Measurements from ENCODE around the gene OR6B2.

OR6B2 gene

DNA sequence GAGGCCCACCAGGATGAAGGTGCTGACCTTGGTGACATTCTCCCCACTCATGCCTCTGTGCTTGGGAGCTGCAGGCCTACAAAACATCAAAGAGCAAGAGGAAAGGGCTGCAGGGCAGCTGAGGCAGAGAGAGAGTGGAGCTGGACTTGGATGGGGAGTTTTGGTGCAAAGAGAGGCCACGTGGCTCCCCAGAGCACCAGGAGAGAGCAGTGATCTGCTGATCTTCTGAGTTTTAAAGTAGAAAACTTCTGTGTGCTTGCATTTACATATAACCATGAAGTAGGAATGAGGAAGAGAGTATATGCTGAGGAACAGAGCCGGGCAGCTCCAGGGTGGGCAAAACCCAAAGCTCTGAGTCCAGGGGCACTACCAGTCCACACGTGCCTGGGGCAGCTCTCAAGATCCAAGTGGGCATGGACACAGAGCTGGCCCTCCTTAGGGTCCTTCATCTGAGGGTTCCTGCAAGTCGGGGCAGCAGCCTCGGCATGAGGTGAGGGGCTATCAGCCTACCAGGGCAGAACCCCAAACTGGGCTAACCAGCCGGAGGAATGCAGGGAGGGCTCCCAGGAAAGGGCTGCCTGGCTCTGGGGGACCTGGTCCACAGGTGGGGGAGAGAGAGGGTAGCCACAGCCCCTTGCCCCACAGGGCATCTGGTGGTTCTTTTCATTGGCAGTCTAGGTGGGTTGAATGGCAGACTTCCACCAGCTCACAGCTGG, at the start of gene OR6B2:
TSS of gene OR6B2 (minus strand) at position 51 of the 716 bp plus-strand sequence. CDS start at position 51, 0 bp downstream.
- Histone ChIP-seq H3K9ac (ENCODE audit: low read depth, low read length) (no peak within 1 kb of the TSS), H3K4me3 (ENCODE audit: low read depth, low read length) (no peak within 1 kb of the TSS), H3K36me3 (ENCODE audit: control insufficient read depth, insufficient read depth, low read length) (no peaks in the 10 kb centered on the region), H3K27me3 (ENCODE audit: control insufficient read depth, insufficient read depth, low read length) (no peaks in the 10 kb centered on the region; the same call in 1 of the 2 replicates), H3K9me3 (ENCODE audit: control insufficient read depth, insufficient read depth, low read length) (no peaks in the 10 kb centered on the region), H3K4me1 (ENCODE audit: control insufficient read depth, insufficient read depth, low read length) (no peaks in the 10 kb centered on the region), H3K27ac (ENCODE audit: low read depth, low read length) (no peak within 1 kb of the TSS)

DNA sequence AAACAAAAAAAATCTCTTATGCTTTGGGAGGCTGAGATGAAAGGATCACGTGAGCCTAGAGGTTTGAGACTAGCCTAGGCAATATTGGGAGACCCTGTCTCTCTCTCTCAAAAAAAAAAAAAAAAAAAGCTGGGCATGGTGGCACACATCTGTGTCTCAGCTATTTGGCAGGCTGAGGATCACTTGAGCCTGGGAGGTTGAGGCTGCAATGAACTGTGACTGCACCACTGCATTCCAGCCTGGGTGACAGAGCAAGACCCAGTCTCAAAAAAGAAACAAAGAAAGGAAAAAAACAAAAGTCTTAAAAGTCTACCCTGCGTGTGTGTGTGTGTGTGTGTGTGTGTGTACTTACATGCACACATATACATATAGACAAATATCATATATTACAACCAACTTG, 48.4 kb upstream of the OR6B2 start:
- no peak overlapping the region for H3K4me3 ChIP-seq (ENCODE audit: low read depth, low read length)
- no peaks in the 10 kb centered on the region for H3K27me3 ChIP-seq (ENCODE audit: control insufficient read depth, insufficient read depth, low read length)
- H3K36me3 ChIP-seq (ENCODE audit: control insufficient read depth, insufficient read depth, low read length) = no peaks in the 10 kb centered on the region
- no peak overlapping the region for H3K27ac ChIP-seq (ENCODE audit: low read depth, low read length)
- no peaks in the 10 kb centered on the region for H3K4me1 ChIP-seq (ENCODE audit: control insufficient read depth, insufficient read depth, low read length)
- H3K9ac ChIP-seq (ENCODE audit: low read depth, low read length) = no peak overlapping the region
- H3K9me3 ChIP-seq (ENCODE audit: control insufficient read depth, insufficient read depth, low read length) = peaks cover 20% of the 10 kb centered on the region

GRCh38 chr2:240077442-240077841, 47.2 kb upstream of the OR6B2 start:
- no peak overlapping the region for H3K9ac ChIP-seq (ENCODE audit: low read depth, low read length)
- H3K4me1 ChIP-seq (ENCODE audit: control insufficient read depth, insufficient read depth, low read length) = no peaks in the 10 kb centered on the region
- H3K36me3 ChIP-seq (ENCODE audit: control insufficient read depth, insufficient read depth, low read length) = no peaks in the 10 kb centered on the region
- no peak overlapping the region for H3K4me3 ChIP-seq (ENCODE audit: low read depth, low read length)
- H3K9me3 ChIP-seq (ENCODE audit: control insufficient read depth, insufficient read depth, low read length) = peaks cover 22% of the 10 kb centered on the region
- no peak overlapping the region for H3K27ac ChIP-seq (ENCODE audit: low read depth, low read length)
- no peaks in the 10 kb centered on the region for H3K27me3 ChIP-seq (ENCODE audit: control insufficient read depth, insufficient read depth, low read length)

DNA sequence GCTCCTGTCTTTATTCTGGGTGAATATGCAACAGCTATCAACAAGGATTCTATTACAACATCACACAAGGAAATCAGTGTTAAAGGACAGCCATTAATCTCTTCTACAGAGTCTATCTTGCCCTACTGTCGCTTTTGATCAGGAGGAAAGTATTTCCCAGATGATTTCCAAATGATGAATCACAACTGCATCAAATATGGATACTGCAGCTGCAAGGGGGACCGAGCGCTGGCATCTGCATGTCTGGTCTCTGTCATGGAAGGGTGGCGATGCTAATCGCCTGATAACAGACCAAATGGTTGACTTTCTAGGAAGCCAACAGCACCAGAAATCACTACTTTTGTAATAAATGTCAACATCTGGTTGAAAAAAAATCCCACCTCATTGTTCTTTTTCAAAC, 44.3 kb upstream of the OR6B2 start:
- Histone ChIP-seq H3K4me1 (ENCODE audit: control insufficient read depth, insufficient read depth, low read length) (no peaks in the 10 kb centered on the region), H3K4me3 (ENCODE audit: low read depth, low read length) (no peak overlapping the region), H3K27me3 (ENCODE audit: control insufficient read depth, insufficient read depth, low read length) (no peaks in the 10 kb centered on the region), H3K27ac (ENCODE audit: low read depth, low read length) (no peak overlapping the region), H3K9ac (ENCODE audit: low read depth, low read length) (no peak overlapping the region), H3K9me3 (ENCODE audit: control insufficient read depth, insufficient read depth, low read length) (peaks cover 22% of the 10 kb centered on the region), H3K36me3 (ENCODE audit: control insufficient read depth, insufficient read depth, low read length) (no peaks in the 10 kb centered on the region)

- Histone ChIP-seq H3K4me3 (ENCODE audit: low read depth, low read length) (no peak overlapping the region), H3K9me3 (ENCODE audit: control insufficient read depth, insufficient read depth, low read length) (peaks cover 7% of the 10 kb centered on the region; the same call in 1 of the 2 replicates), H3K27me3 (ENCODE audit: control insufficient read depth, insufficient read depth, low read length) (no peaks in the 10 kb centered on the region), H3K4me1 (ENCODE audit: control insufficient read depth, insufficient read depth, low read length) (peaks cover 17% of the 10 kb centered on the region), H3K27ac (ENCODE audit: low read depth, low read length) (no peak overlapping the region), H3K36me3 (ENCODE audit: control insufficient read depth, insufficient read depth, low read length) (no peaks in the 10 kb centered on the region), H3K9ac (ENCODE audit: low read depth, low read length) (no peak overlapping the region)
These were observed 40.7 kb upstream of the OR6B2 start for GRCh38 chr2:240070907-240071306.

DNA sequence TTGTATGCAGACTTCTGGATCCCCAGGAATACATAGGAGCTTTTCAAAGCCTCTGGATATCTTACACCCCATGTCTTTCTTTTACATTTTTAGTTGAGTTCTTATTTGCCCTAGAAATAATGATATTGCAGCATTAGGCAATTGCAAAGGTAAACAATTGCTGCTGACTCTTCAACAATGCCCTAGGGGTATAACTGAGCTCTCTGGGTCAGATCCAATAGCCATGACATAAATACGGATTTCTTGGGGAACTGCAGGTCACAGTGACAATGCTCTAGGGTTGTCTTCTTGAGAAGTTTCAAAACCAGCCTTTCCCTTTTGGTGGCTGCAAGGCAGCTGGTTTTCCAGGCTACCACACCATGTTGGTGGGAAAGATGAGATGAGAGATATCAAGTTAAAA, 39.6 kb upstream of the OR6B2 start:
- H3K9ac ChIP-seq (ENCODE audit: low read depth, low read length) = no peak overlapping the region
- H3K27me3 ChIP-seq (ENCODE audit: control insufficient read depth, insufficient read depth, low read length) = no peaks in the 10 kb centered on the region
- H3K4me3 ChIP-seq (ENCODE audit: low read depth, low read length) = no peak overlapping the region
- H3K9me3 ChIP-seq (ENCODE audit: control insufficient read depth, insufficient read depth, low read length) = peaks cover 7% of the 10 kb centered on the region; the same call in 1 of the 2 replicates
- no peak overlapping the region for H3K27ac ChIP-seq (ENCODE audit: low read depth, low read length)
- no peaks in the 10 kb centered on the region for H3K36me3 ChIP-seq (ENCODE audit: control insufficient read depth, insufficient read depth, low read length)
- peaks cover 27% of the 10 kb centered on the region for H3K4me1 ChIP-seq (ENCODE audit: control insufficient read depth, insufficient read depth, low read length)

DNA sequence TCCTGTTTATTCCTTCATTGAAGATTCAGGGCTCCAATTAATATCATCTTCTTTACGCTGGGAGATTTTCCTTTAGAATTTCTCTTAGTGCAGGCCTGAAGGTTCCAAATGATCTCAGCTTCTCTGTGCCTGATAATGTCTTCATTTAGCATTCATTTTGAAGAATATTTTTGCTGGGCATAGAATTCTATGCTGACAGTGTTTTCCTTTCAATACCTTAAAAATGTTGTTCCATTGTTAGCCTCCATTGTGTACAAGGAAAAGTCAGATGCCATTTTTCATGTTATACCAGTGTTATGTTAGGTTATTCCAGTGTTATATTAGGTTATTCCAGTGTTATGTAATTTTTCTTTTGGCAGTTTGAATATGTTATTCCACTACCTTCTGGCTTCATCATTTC, 38.0 kb upstream of the OR6B2 start:
- no peak overlapping the region for H3K4me3 ChIP-seq (ENCODE audit: low read depth, low read length)
- H3K4me1 ChIP-seq (ENCODE audit: control insufficient read depth, insufficient read depth, low read length) = peaks cover 30% of the 10 kb centered on the region
- H3K27me3 ChIP-seq (ENCODE audit: control insufficient read depth, insufficient read depth, low read length) = no peaks in the 10 kb centered on the region
- no peak overlapping the region for H3K9ac ChIP-seq (ENCODE audit: low read depth, low read length)
- no peaks in the 10 kb centered on the region for H3K36me3 ChIP-seq (ENCODE audit: control insufficient read depth, insufficient read depth, low read length)
- H3K9me3 ChIP-seq (ENCODE audit: control insufficient read depth, insufficient read depth, low read length) = peaks cover 4% of the 10 kb centered on the region; the same call in 1 of the 2 replicates
- H3K27ac ChIP-seq (ENCODE audit: low read depth, low read length) = no peak overlapping the region

DNA sequence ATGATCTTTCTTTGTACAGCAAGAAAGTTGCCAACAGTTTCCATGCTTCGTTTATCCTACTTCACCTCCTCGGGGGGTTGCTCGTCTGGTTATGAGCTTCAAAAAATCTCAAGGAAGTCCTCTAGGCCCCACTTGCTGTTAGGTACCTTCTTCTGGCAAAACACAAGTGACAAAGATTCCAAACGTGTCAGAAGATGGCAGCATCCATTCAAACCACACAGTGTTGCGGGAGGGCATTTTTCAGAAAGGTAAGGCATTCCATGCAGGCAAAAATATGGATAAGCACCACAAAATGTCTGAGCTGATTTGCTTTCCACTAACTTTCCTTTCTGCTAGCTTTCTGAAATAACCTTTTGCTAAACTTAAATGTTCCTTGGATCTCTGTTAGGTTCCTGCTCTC, 36.3 kb upstream of the OR6B2 start:
- Histone ChIP-seq H3K4me1 (ENCODE audit: control insufficient read depth, insufficient read depth, low read length) (peaks cover 30% of the 10 kb centered on the region), H3K4me3 (ENCODE audit: low read depth, low read length) (no peak overlapping the region), H3K9me3 (ENCODE audit: control insufficient read depth, insufficient read depth, low read length) (peaks cover 4% of the 10 kb centered on the region; the same call in 1 of the 2 replicates), H3K27me3 (ENCODE audit: control insufficient read depth, insufficient read depth, low read length) (no peaks in the 10 kb centered on the region), H3K27ac (ENCODE audit: low read depth, low read length) (no peak overlapping the region), H3K36me3 (ENCODE audit: control insufficient read depth, insufficient read depth, low read length) (no peaks in the 10 kb centered on the region), H3K9ac (ENCODE audit: low read depth, low read length) (no peak overlapping the region)

GRCh38 chr2:240064898-240065297, 34.7 kb upstream of the OR6B2 start:
- Histone ChIP-seq H3K9ac (ENCODE audit: low read depth, low read length) (no peak overlapping the region), H3K4me3 (ENCODE audit: low read depth, low read length) (no peak overlapping the region), H3K36me3 (ENCODE audit: control insufficient read depth, insufficient read depth, low read length) (no peaks in the 10 kb centered on the region), H3K4me1 (ENCODE audit: control insufficient read depth, insufficient read depth, low read length) (peaks cover 30% of the 10 kb centered on the region), H3K27ac (ENCODE audit: low read depth, low read length) (no peak overlapping the region), H3K27me3 (ENCODE audit: control insufficient read depth, insufficient read depth, low read length) (no peaks in the 10 kb centered on the region), H3K9me3 (ENCODE audit: control insufficient read depth, insufficient read depth, low read length) (peaks cover 4% of the 10 kb centered on the region; the same call in 1 of the 2 replicates)

- peaks cover 14% of the 10 kb centered on the region for H3K4me1 ChIP-seq (ENCODE audit: control insufficient read depth, insufficient read depth, low read length)
- H3K27me3 ChIP-seq (ENCODE audit: control insufficient read depth, insufficient read depth, low read length) = no peaks in the 10 kb centered on the region
- H3K4me3 ChIP-seq (ENCODE audit: low read depth, low read length) = no peak overlapping the region
These were observed 30.9 kb upstream of the OR6B2 start for GRCh38 chr2:240060977-240061591.

DNA sequence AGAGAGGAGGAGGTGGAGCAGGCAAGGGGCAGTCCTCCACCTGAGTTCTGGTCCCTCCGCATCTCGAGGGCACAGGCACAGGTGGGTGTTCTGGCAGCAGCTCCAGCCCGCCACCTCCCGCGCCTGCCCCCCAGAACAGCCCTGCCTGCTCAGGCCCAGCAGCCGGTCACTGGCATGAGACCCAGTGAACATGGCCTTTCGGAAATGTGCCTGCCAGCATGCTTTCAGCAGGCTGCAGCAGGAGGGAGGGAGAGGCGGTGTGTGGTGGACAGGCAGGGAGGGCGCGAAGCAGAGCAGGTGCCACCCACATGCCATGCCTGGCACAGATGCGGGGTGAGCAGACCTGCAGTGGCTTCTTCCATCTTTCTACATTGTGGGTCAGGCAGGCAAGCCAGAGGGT, 26.4 kb upstream of the OR6B2 start:
- Histone ChIP-seq H3K27ac (ENCODE audit: low read depth, low read length) (no peak overlapping the region), H3K27me3 (ENCODE audit: control insufficient read depth, insufficient read depth, low read length) (no peaks in the 10 kb centered on the region), H3K4me1 (ENCODE audit: control insufficient read depth, insufficient read depth, low read length) (no peaks in the 10 kb centered on the region), H3K9me3 (ENCODE audit: control insufficient read depth, insufficient read depth, low read length) (no peaks in the 10 kb centered on the region), H3K4me3 (ENCODE audit: low read depth, low read length) (no peak overlapping the region), H3K9ac (ENCODE audit: low read depth, low read length) (no peak overlapping the region), H3K36me3 (ENCODE audit: control insufficient read depth, insufficient read depth, low read length) (no peaks in the 10 kb centered on the region)

More at GRCh38 chr2:240060977-240061591, 30.9 kb upstream of the OR6B2 start:
- H3K9me3 ChIP-seq (ENCODE audit: control insufficient read depth, insufficient read depth, low read length) = no peaks in the 10 kb centered on the region
- H3K9ac ChIP-seq (ENCODE audit: low read depth, low read length) = no peak overlapping the region
- no peaks in the 10 kb centered on the region for H3K36me3 ChIP-seq (ENCODE audit: control insufficient read depth, insufficient read depth, low read length)
- no peak overlapping the region for H3K27ac ChIP-seq (ENCODE audit: low read depth, low read length)

Data from HUES48 (cell line).